Measurements from ENCODE around the gene NANS.
"Not testable (repeated sequence)": the region's sequence is repeated elsewhere in the genome, so short reads cannot be mapped to it uniquely, and the experiment has no call there.

The NANS gene

GRCh38 chr9:98075332-98075805 lies 18.8 kb downstream of the NANS start:
- H3K27me3 Mint-ChIP-seq (ENCODE audit: low read depth, poor library complexity): no peaks in the 10 kb centered on the region
- H3K4me3 Mint-ChIP-seq: no peak overlapping the region
- H3K36me3 Mint-ChIP-seq (ENCODE audit: low read depth): peaks cover 12% of the 10 kb centered on the region
- TF ChIP-seq CTCF (IDR thresholded peaks at IDR 0.05): no peak
- H3K27ac Mint-ChIP-seq: no peak overlapping the region
- H3K9me3 Mint-ChIP-seq: no peaks in the 10 kb centered on the region
- DNase-seq: no peak
- peaks cover 14% of the 10 kb centered on the region for H3K4me1 Mint-ChIP-seq

- not testable (repeated sequence) for DNase-seq, H3K9me3 Mint-ChIP-seq
Measured at GRCh38 chr9:98076514-98076890, 20.0 kb downstream of the NANS start.

GRCh38 chr9:98078895-98079294 lies 22.4 kb downstream of the NANS start:
- Mint-ChIP-seq H3K9me3 (no peaks in the 10 kb centered on the region), H3K4me1 (peaks cover 14% of the 10 kb centered on the region), H3K36me3 (ENCODE audit: low read depth) (peaks cover 19% of the 10 kb centered on the region), H3K27me3 (ENCODE audit: low read depth, poor library complexity) (no peaks in the 10 kb centered on the region), H3K4me3 (no peak overlapping the region), H3K27ac (peak overlapping the region; percentile 29)
- no peak for DNase-seq
- TF ChIP-seq CTCF (IDR thresholded peaks at IDR 0.05): no peak

More at GRCh38 chr9:98076514-98076890, 20.0 kb downstream of the NANS start:
- not testable (repeated sequence) for H3K27me3 Mint-ChIP-seq (ENCODE audit: low read depth, poor library complexity); H3K4me3 Mint-ChIP-seq; H3K27ac Mint-ChIP-seq
- Mint-ChIP-seq H3K36me3 (ENCODE audit: low read depth) (peaks cover 12% of the 10 kb centered on the region), H3K4me1 (peaks cover 14% of the 10 kb centered on the region)

- no peak overlapping the region for H3K4me3 Mint-ChIP-seq
- peaks cover 4% of the 10 kb centered on the region for H3K4me1 Mint-ChIP-seq
- H3K27ac Mint-ChIP-seq: no peak overlapping the region
- H3K27me3 Mint-ChIP-seq (ENCODE audit: low read depth, poor library complexity): no peaks in the 10 kb centered on the region
- no peaks in the 10 kb centered on the region for H3K9me3 Mint-ChIP-seq
- H3K36me3 Mint-ChIP-seq (ENCODE audit: low read depth): peaks cover 21% of the 10 kb centered on the region
- TF ChIP-seq CTCF (IDR thresholded peaks at IDR 0.05): no peak
- DNase-seq: no peak
Measured at GRCh38 chr9:98080326-98080725, 23.8 kb downstream of the NANS start.

- DNase-seq: no peak
- Mint-ChIP-seq H3K9me3 (no peaks in the 10 kb centered on the region), H3K36me3 (ENCODE audit: low read depth) (peaks cover 21% of the 10 kb centered on the region), H3K27me3 (ENCODE audit: low read depth, poor library complexity) (no peaks in the 10 kb centered on the region), H3K27ac (no peak overlapping the region), H3K4me1 (peaks cover 3% of the 10 kb centered on the region), H3K4me3 (no peak overlapping the region)
- no peak for TF ChIP-seq CTCF (IDR thresholded peaks at IDR 0.05)
Measured at GRCh38 chr9:98080780-98081179, 24.2 kb downstream of the NANS start.

- Mint-ChIP-seq H3K27ac (no peak overlapping the region), H3K4me3 (no peak overlapping the region)
- DNase-seq: no peak
Measured at GRCh38 chr9:98081477-98082219, 25.1 kb downstream of the NANS start.

More at GRCh38 chr9:98081477-98082219, 25.1 kb downstream of the NANS start:
- peaks cover 24% of the 10 kb centered on the region for H3K36me3 Mint-ChIP-seq (ENCODE audit: low read depth)
- no peaks in the 10 kb centered on the region for H3K9me3 Mint-ChIP-seq
- H3K4me1 Mint-ChIP-seq: peaks cover 10% of the 10 kb centered on the region
- no peak for TF ChIP-seq CTCF (IDR thresholded peaks at IDR 0.05)
- peaks cover 1% of the 10 kb centered on the region for H3K27me3 Mint-ChIP-seq (ENCODE audit: low read depth, poor library complexity)

All from nephron progenitor cell (in vitro differentiated cells).